C1 segment of cervical spinal cord (tissue), 14 donors: ENCODE measurements around the gene RIPOR2.
A peak's percentile ranks its signal among the peaks of the same experiment; 100 is the strongest.
"Not testable (repeated sequence)": the region's sequence is repeated elsewhere in the genome, so short reads cannot be mapped to it uniquely, and the experiment has no call there.

Source experiments
- DNase-seq, 14 donors: peaks; one replicate each; lab custom pipeline; 2025; lab: John Stamatoyannopoulos, UW

The RIPOR2 gene

GRCh38 chr6:24877747-24878146 is 58.0 kb downstream of the RIPOR2 start:
- DNase-seq: not testable (repeated sequence)

DNA sequence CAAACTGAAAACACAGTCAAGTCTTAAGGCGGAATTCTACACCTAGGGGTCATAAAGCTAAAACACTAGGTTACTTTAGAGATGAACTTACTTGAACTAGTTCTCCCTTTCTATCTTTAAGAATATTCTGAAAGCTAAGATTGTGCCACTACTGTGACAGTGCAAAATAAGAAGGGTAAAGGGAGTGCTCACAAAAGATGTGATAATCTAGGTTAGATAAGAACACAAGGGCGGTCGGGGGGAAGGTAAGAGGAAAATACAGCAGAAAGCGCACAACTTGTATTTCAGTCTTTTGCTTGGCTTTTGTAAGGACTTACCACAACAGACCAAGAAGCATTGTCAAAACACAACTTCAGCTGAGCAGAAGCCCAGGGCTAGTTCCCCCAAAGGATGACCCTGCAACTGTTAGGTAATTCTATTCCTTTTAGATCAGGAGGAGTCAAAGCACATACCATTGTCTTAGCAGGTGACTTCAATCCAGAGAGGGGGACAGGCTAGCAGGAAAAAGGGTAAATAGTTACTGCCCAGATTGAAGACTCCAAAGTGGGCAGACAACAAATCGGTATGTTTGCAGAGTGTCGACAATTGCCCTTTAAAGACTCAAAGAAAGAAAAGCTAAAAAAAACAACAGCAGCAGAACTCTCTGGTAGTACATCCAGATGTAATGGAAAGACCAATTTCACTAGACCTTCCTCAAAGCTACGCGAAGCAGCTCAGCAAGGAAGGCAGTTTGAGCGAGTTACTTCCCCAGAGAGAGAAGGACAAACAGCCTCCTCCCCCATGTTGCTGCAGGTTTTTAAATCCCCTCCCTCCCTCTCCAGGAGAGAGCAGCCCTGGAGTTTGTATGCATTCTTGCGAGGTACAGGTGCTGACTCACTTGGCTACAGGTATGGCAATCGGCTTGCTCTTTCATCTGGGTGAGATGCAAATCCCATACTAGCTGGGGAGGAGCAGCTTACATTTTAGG is 59.0 kb downstream of the RIPOR2 start:
- DNase-seq: no peak

DNA sequence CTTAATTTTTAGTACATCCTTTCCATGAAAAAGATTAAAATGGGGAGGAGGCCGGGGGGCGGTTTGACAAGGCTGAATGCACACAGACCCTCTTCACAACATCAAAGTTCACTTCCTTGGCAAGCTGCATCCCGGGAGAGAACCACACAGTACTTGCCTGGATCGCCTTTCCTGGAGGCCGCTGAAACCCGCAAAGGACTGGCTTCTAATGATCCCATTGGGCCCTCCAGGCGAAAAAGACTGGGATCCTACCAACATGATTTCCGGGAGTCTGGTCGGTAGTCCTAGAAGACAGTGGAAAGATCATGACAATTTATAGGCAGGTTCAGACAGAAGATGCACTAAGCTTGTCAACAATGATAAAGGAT is 60.2 kb downstream of the RIPOR2 start:
- DNase-seq: no peak

DNA sequence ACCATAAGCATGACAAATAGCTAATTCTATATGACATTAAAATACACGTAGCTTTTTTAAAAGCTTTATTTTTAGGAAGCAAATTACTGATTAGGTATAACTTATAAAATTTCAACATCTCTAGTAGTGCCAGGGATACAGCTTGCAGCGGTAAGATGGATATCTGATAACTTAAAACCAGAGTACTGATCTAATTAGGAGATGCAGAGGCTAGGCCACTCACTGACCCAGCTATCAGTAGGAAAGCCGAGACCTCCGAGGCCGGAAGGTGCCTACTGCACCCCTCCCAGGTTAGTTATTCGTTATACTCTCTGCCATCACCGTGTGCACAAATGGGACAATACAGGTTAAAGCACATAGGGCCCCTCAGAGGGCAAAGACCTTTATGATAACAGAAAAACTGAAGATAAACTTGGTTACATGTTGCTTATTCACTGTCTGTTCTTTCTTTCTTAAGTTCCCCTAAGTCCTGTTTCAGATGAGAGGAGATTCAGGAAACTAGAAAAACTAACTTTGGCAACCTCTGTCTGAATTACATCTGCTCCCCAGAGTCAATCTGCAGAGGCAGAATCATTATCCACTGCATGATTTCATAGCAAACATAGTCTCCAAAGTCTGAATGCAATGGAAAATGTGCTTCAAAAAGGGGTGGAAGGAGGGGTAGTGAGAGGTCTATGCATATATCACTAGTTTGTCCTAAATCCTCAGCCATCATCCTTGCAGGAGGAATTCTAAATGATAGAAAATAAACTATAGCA is 60.8 kb downstream of the RIPOR2 start:
- no peak for DNase-seq

- DNase-seq: no peak
Measured at GRCh38 chr6:24874128-24874527, 61.6 kb downstream of the RIPOR2 start.

DNA sequence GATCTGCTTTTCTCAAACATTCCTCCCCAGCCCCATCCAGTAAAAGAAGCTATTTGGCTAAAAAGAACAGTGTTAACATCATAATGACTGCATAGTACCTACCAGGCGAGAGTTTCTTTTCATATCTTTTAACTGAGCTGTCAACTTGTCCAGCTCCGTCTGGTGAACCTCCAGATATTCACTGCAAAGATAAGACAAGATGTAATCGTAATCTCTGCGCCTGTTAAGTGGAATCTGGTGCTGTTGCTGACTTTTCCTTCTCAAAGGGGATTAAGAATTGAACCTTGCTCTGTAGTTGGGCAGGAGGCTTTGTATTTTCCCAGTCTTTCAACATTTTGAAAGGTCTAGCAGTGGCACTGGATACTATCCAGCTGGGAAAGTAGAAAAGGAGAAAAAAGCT is 63.0 kb downstream of the RIPOR2 start:
- DNase-seq: no peak

- no peak for DNase-seq
Measured at GRCh38 chr6:24868765-24869164, 67.0 kb downstream of the RIPOR2 start.

DNA sequence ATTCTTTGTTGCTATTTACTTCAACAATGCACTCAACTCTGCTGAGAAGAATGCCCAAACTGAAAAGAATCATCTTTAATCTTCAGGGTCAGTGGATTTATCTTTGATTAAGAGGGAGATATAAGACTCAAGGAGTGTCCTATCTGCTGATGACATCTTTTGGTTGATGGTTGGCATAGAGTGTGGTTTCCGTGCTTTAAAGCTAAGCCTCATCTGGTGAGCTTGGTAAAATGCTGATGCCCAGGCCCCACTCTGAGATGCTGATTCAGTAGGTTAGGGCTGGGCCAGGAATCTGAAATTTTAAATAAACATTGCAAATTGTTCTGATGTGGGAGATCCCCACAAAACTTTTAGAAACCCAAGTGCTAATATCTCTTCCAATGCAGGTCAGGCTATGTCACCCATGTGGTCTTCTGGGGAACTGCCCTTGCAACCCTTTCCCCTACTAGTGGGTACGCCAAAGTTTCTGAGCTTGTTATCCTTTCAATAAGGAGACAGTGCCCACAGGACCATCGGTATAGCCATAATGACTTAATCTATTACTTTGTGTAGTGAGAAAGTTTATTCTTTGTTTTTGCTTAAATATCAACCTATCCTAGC is 68.6 kb downstream of the RIPOR2 start:
- no peak for DNase-seq

- no peak for DNase-seq
Measured at GRCh38 chr6:24865161-24865560, 70.6 kb downstream of the RIPOR2 start.

- DNase-seq: no peak
Measured at GRCh38 chr6:24864343-24864742, 71.4 kb downstream of the RIPOR2 start.

GRCh38 chr6:24861934-24862333 is 73.8 kb downstream of the RIPOR2 start:
- DNase-seq: no peak

GRCh38 chr6:24859608-24860200 is 76.1 kb downstream of the RIPOR2 start:
- no peak for DNase-seq

DNA sequence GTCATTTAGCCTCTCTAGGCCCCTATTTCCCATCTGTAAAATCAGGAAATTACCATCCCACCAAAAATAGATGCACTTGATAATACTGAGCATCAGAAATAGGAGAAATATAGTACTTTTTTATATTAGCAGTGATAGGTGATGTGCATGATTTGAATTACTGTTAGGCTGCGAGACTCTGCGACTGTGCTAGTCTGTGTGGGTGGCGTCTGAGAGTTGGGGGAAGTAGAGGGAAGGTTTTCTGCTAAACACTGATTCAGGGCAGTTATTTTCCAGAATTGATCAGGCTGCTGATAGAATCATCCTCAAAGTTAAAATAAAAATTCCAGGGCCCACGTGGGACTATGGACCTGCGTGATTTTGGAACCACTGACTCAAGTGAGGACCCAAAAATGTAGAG is 76.6 kb downstream of the RIPOR2 start:
- DNase-seq: no peak

GRCh38 chr6:24858177-24858653 is 77.5 kb downstream of the RIPOR2 start:
- no peak for DNase-seq

- no peak for DNase-seq
Measured at GRCh38 chr6:24856901-24857670, 78.7 kb downstream of the RIPOR2 start.

DNA sequence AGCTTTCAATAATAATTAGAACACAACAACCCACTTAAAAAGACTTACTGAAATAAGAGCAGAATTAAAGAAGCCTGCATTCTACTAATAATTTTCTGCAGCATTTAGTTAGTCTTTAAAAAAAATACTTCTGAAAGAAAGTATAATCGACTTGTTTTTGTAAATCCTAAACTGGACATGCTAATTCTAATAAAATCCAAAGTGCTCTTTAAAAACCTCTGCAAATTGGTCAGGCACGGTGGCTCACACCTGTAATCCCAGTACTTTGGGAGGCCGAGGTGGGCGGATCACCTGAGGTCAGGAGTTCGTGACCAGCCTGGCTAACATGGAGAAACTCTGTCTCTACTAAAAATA is 79.5 kb downstream of the RIPOR2 start:
- no peak for DNase-seq

- peak in 7 of 14 donors; percentile 10 to 32 (median 20) for DNase-seq
Measured at GRCh38 chr6:24855395-24856245, 80.1 kb downstream of the RIPOR2 start.

DNA sequence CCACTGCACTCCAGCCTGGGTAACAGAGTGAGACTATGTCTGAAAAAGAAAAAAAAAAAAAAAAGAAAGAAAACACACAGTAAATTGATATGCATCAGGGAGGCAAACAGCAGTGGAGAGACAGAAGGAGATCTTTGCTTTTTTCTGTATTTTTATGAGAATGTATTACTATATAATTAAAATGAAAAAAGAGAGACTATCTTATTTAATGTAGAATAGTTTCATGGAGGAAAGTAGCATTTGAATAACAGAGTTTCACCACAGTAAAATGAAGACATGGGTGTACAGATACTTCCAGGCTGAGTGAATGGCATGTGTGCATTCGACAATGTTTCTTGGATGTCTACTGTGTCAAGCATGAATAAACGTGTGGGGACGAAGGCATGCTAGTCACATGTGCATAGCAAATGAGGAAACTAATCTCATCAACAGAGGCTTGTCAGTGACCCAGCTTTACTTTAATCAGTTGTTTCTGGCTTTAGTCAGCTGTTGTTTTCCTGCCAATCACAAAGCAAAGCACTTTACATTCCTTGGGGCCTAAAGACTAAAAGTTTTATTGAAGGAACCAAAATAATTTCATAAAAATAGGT is 81.6 kb downstream of the RIPOR2 start:
- DNase-seq: no peak

DNA sequence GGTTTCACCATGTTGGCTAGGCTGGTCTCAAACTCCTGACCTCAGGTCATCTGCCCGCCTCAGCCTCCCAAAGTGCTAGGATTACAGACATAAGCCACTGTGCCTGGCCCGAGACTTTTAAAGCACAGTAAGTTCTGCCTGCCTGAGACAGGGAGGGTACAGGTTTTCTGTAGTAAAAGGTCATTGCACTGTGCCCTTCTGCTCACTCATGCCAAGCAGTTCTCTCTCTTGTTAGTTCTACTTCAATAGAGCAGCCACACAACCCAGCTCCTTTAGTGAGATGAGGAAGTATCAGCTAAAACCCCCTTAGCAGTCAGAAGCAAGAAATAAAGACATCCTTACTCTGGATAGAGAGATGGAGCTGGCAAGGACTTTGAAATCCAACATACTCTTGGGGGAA is 84.7 kb downstream of the RIPOR2 start:
- DNase-seq: no peak

DNA sequence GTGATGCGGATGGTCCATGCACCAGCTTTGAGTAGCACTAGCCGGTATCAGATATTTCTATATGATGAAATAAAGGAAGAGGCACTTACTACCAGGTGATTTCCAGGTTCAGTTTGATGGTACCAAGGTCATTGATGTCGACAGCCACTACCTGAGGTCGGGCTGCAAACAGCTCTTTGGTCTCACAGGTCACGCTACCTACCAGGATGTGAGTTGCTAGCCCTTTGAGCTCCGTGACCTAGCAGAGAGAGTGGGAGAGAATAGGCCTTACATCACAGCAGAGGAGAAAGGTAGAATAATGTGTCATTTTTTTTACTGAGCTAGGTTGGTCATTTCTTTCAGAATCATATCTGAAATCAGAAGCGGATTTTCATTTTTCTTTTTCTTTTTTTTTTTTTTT is 86.0 kb downstream of the RIPOR2 start:
- no peak for DNase-seq
